MV-4-11 (cell line): ENCODE data around the gene KCNK5.

Experiments
- DNase-seq: peaks from one replicate; lab custom pipeline; 2025; lab: John Stamatoyannopoulos, UW

KCNK5 gene

DNA sequence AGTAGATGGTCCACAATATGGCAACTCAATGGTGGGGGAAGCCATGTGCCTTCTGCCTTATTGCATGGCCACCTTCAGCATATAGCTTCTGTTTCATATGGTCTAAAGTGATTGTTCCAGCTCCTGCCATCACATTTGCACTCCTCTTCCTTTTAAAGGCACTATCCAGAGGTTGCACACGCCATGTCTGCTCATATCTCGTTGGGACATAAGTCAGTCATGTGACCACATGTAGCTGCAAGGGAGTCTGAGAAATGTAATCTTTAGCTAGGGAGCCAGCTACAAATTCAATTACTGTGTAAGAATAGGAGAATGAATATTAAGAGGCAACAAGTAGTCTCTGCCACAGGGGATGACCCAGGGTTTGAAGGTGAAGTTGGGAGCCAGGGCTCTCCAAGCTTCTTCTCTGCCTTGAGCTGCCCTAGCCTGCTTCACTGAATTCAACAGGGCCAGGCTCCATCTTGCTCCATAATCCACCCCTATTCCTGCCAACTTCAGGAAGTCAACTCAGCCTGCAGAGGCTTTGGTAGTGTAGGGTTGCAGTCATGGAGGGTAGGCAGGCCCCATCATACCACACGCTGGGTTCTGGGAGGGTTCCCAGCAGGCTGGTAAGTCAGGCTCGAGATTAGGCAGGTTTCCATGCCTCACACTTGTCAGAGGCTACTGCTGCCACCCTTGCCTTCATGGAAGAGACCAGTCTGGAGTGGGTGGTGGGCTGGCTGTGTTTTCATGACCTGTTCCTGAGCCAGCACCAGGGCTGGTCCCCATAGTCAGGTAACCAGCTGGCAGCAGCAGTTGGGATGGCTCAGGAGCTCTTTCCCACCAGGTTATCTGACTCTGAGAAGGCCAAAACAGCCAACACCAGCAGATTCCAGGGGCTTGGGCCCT, 57.5 kb downstream of the KCNK5 start:
- no peak for DNase-seq

DNA sequence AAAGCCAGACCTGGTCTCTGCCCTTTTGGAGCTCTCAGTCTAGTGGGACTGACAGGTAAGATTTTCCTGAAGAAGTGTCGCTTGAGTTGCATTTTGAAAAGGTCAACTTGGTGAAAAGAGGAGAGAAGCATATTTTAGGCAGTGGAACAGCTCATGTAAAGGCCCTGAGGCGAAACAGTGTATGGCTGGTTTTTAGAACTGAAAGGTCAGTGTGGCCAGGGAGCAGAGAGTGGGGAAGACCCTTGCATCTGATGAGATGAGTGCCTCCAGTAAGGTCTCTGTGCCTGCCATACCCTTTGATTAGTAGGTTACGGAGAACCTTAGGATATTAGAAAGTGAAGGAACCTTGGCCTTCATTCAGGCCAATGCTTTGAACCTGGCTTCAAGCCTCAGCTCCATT, 58.4 kb downstream of the KCNK5 start:
- DNase-seq = no peak

GRCh38 chr6:39170389-39170788, 58.9 kb downstream of the KCNK5 start:
- DNase-seq = no peak

- DNase-seq = no peak
Observed at GRCh38 chr6:39169448-39170344, 59.6 kb downstream of the KCNK5 start.

- no peak for DNase-seq
Observed at GRCh38 chr6:39167866-39168625, 61.2 kb downstream of the KCNK5 start.

DNA sequence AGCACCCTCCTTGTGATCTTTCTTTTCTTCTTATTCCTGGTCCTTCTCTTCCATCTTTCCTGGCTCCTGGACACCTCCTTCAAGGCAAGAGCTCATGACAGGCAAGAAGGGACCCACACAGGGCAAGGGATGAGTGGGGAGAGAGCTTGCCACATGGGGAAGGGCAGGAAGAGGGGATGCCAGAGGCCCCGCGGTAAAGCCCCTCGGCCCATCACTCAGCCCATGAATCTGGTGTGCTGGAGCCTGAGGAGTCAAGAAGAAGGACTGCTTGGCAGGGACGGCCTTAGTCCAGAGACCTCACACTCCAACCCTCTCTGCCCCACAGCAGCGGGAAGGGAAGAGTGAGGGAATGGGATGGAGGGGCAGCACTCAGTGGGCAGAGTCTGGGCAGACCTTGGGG, 62.0 kb downstream of the KCNK5 start:
- DNase-seq = no peak

DNA sequence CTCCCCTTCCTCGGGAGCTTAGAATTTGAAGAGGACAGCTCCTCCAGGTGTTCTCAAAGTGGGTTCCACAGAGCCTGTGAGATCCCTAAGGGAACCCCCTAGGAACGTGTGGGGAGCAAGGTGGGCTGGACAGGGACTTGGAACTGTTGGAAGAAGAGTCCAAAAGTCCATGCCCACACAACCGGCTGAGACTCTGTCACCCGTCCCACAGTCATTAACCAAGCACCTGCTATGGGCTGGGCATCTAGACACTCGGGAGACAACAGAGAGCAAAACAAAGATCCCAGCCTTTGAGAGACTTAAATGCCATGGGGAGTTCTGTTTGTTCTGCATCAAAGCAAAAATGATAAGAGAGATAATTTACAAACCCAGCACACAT, 62.4 kb downstream of the KCNK5 start:
- DNase-seq = no peak

DNA sequence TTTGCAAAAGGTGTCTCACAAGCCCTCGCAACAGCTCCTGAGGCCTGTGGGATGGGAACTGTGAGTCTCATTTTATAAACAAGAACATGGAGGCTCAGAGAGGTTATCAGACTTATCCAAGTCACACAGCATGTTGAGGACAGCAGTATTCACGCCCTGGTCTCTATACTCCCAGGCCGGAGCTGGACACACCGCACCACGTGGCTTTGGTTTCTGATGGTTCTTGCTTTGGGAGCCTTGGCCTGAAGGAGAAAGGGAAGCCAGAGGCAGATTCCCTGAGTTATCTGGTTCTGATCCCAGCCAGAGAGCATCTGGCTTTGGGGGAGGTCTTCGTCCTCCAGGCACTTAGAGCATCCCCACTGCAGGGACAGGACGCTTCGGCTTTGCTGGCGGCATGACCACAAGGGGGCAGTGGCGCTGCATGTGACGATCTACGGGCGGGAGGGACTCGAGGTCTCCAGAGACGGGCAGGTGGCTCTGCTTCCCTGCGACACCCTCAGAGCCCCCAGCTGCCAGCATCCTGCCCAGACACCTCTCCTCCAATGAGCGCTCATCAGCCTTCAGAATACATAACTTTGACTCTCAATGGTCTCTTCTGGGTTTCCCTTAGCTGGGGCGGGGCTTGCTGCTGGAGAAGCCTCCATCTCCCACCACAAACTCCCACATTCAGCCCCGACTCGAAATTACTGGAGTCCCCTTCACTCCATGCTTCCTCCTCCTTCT, 62.9 kb downstream of the KCNK5 start:
- peak; percentile 47 for DNase-seq

DNA sequence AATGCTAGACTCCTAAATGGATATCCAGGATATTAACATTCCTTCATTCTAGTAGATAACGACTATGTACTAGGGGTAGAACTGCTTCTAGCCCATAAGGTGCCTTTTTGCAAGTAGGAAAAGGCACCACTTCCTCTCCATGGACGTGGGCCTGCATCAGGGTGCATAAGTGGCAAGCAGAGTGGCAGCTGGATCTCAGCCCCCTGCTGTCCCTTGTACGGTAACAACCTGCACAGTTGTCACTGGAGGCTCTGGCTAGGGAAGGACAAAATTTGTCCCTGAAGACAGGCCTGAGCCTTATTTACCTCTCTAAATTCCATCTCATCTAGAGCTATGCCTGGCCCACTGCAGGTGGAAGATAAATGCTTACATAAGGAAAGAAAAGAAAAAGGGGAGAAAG, 71.8 kb downstream of the KCNK5 start:
- DNase-seq = no peak

DNA sequence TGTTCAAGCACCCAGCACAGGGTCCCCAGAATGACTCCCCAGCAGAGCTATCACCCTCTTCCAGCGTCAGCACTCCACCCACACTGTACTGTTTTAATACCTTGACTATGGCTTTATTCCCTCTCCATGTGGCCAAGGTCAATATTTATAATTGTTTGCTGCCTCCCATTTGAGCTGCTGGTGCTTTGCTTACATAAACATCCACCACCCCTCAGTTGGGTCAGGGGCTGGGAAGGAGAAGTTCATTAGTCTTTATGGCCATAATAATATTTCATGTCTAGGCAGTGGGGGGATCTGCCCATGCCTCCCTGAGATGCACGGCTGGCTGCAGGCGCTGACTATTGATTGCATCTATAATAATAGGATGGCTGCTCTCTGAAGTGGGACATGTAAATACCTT, 72.5 kb downstream of the KCNK5 start:
- no peak for DNase-seq

GRCh38 chr6:39154705-39155104, 74.6 kb downstream of the KCNK5 start:
- DNase-seq = no peak

- peak; percentile 2 for DNase-seq
Observed at GRCh38 chr6:39153766-39154397, 75.4 kb downstream of the KCNK5 start.

DNA sequence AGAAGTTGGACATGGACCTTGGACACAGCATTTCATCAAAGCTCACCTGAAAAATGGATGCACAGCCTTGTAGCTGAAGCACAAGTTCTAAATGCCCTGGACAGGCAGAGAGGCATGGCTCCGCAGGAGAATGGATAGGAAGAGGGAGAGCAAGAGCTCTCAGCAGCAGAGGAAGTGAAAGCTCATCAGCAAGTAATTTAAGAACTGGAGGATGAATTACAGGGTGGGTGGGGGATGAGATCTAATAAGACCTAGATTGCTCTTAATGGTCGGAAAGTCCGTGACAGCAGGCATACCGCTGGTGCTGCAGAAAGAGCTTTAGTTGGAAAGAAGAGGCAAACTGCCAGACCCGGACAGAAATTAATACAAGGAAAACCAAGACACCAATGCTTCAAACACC, 77.0 kb downstream of the KCNK5 start:
- DNase-seq = peak; percentile 43

DNA sequence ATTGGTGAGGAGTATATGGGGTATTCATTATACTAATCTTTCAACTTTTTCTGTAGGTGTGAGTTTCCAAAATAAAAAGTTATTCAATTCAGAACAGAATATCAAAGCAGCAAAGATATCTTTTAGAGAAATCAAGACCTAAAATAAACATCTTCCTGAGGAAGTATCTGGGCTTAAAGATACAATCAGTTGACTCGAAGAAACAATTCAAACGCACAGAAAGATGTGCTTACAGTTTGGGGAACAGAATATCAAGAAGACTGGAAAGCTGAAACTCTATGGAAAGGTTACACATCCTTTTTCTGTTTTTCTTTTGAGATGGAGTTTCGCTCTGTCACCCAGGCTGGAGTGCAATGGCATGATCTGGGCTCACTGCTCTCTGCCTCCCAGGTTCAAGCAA, 78.1 kb downstream of the KCNK5 start:
- DNase-seq = no peak

DNA sequence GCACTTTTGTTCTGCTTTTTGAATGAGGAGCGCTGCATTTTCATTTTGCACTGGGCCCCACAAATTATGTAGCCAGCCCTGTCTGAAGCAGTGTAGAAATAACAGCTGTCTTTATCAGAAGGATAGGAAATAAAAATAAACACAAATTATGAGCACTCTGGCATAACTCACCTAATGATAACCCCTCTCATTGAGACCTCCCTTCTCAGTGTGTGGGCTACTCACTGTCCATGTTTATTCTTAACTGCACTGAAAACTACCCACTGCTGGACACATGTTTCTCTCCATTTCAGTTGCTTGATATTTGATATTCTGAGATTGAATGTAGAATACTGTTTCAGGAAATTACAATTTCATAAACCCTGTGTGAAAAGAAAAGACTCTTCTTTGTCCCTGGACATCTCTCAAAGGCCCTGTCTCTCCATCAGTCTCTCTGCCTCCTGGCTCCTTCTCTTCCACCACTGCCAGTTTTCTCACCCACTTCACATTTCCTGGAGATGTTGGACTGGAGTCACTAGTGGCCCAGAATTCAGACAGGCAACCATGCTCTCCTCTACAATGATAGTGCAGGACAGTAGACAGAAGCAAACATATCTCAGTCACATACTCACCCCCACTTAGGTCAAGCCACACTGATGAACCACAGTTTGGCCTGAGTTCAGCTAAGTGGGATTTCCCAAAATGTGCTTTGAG, 84.6 kb downstream of the KCNK5 start:
- DNase-seq = no peak

DNA sequence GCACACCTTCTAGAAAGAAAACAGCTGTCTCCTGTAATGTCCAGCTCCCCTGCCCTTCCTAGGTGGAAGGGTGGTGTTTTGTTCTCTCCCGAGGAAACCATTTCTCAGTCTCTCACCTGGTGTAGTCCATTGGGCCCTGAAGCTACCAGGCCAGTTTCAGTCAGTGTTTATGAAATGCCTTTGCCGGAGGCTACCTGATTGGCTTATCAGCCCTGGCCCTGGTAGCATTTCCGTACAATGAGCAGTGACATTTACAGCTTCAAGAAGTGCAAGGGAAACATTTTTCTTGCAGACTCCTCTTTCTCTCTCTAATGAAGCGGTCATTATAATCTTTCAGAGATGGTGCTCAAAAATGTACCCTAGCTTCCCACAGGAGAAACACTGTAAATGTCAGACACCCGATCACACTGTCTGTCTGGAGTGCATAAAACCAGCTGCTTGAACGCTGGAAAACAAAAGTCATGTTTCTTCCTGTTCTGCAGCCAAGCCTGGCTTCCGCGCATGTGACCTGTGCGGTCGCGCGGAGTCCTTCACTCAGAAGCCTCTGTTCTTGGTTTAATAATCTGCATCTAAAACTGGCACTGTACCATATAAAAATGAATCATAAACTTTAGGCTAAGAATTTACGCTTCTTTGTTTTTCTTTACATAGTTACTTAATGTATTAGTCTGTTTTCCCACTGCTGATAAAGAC, 85.9 kb downstream of the KCNK5 start:
- no peak for DNase-seq

DNA sequence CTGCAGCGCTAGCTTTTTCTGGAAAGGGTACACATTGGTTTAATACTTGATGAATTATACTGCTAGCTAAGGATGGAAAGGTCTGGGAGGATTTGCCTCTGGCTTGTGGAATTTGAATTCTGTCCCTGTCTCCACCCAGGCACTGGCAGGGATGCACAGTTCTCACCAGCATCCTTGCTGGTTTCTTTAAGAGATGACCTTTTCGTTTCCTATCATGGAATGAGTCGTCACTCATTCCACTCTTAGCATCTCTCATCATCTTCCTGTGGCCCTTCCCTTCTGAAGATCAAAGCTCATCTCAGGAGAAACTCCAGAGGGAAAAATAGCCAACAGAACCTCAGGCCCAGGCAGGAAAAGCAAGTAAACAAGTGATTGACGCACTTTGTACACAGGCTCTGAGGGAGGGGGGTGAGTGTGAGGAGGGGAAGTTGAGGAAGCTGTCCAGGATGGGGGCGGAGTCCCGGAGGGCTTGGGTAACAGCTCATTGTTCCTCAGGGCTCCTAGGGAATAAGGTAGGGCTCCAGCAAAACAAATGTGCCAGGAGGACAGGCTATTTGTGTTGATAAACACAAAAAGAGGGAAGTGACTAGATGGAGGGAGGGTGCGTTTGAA, 88.6 kb downstream of the KCNK5 start:
- no peak for DNase-seq
